ENCODE data around the gene ERAS. TPM values are rescaled to one million over a fixed set of nuclear protein-coding genes. Genes with fewer than 3 reads are reported as not detected.

Gene ERAS, protein sequence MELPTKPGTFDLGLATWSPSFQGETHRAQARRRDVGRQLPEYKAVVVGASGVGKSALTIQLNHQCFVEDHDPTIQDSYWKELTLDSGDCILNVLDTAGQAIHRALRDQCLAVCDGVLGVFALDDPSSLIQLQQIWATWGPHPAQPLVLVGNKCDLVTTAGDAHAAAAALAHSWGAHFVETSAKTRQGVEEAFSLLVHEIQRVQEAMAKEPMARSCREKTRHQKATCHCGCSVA
- total RNA-seq, result not detected

DNA sequence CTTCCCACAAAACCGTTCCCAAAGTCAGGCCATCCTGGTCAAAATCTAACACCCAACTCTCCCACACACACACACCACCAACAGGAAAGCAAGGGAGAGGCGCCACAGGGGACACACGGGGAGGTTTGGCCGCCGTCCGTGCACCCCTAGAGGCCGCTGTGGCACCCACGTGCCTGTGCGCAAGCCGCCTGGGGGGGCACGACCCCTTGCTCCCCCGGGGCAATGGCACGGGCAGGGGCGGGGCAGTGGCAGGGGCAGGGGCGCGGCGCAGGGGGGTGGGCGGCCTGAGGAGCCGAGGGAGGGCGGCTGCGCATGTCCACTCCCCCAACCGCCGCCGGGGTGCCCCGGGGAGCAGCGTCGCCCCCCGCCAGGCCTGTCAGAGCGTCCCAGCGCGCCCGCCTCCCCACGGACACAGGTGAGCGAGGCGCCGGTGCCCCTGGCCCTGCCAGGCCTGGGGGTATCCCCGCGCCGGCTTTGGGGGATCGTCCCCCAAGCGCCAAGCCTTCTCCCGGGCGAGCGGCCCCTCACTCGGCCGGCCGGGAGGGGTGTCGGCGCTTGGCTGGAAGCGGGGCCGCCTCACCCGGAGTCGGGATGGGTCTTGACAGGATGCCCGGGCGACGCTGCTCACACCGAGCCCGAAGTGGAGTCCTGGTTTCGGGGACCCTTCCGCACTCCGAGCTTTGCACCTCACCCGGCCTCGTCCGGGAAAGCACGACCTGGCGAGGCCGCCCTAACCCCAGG, at the start of gene ERAS:
Gene ERAS, plus strand, starts transcription at position 379 of the 741 bp plus-strand sequence. CDS start 2,611 bp downstream, outside the sequence.
- Histone ChIP-seq H3K4me1 (peaks cover 0 to 2% (median 0%) of the 10 kb centered on the region in 4 donors), H3K4me3 (peak within 1 kb of the TSS in 1 of 4 donors; percentile 3), H3K9me3 (peaks cover 0 to 4% (median 0%) of the 10 kb centered on the region in 4 donors), H3K36me3 (peaks cover 0 to 62% (median 0%) of the 10 kb centered on the region in 3 donors), H3K27me3 (peaks cover 0 to 9% of the 10 kb centered on the region in 2 donors), H3K27ac (no peak within 1 kb of the TSS)
- WGBS, 2 donors, result 75 to 76% methylated on average over 4 to 26 of the region's 67 CpGs
- no peak for DNase-seq (ENCODE audit: low spot score in 2 of 2)
- TF ChIP-seq EP300 (IDR thresholded peaks at IDR 0.05), result no peak
- no peak for TF ChIP-seq POLR2A (IDR thresholded peaks at IDR 0.05)
- TF ChIP-seq, protein P1, sequence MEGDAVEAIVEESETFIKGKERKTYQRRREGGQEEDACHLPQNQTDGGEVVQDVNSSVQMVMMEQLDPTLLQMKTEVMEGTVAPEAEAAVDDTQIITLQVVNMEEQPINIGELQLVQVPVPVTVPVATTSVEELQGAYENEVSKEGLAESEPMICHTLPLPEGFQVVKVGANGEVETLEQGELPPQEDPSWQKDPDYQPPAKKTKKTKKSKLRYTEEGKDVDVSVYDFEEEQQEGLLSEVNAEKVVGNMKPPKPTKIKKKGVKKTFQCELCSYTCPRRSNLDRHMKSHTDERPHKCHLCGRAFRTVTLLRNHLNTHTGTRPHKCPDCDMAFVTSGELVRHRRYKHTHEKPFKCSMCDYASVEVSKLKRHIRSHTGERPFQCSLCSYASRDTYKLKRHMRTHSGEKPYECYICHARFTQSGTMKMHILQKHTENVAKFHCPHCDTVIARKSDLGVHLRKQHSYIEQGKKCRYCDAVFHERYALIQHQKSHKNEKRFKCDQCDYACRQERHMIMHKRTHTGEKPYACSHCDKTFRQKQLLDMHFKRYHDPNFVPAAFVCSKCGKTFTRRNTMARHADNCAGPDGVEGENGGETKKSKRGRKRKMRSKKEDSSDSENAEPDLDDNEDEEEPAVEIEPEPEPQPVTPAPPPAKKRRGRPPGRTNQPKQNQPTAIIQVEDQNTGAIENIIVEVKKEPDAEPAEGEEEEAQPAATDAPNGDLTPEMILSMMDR (IDR thresholded peaks at IDR 0.05), result no peak

DNA sequence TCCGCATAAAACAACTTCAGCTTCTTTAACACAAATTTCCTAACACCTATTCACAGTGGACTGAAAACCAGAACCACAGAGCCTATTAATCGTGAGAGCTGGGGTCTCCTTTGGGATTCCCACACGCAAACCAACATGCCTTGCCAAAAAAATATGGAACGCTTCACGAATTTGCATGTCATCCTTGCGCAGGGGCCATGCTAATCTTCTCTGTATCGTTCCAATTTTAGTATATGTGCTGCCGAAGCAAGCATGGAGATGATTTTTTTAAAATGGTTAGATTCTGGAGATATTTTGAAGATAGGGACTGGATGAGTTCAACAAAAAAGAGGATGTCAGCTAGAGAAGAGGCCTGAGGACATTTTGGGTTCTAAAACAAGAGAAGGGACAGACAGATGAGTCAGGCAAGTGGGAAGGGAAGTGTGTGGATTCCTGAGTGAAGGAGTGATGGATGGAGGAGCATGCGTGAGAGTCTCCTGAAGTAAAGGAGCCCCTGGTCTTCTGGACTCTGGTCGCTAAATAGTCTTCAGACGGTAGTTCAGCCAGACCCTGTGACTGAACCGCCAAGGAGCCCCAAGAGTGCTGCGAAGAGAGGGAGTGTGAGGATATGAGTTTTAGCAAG, 49.4 kb upstream of the ERAS start:
- TF ChIP-seq POLR2A (IDR thresholded peaks at IDR 0.05), result no peak
- TF ChIP-seq, protein P1 (IDR thresholded peaks at IDR 0.05), result no peak
- TF ChIP-seq EP300 (IDR thresholded peaks at IDR 0.05), result no peak
- Histone ChIP-seq H3K4me1 (no peaks in the 10 kb centered on the region), H3K36me3 (no peaks in the 10 kb centered on the region), H3K27ac (no peak overlapping the region), H3K4me3 (no peak overlapping the region), H3K9me3 (no peaks in the 10 kb centered on the region), H3K27me3 (peaks cover 0 to 9% of the 10 kb centered on the region in 2 donors)
- DNase-seq (ENCODE audit: low spot score in 2 of 2), result no peak
- WGBS, 2 donors, result 66 to 78% methylated on average over 13 of the region's 13 CpGs

DNA sequence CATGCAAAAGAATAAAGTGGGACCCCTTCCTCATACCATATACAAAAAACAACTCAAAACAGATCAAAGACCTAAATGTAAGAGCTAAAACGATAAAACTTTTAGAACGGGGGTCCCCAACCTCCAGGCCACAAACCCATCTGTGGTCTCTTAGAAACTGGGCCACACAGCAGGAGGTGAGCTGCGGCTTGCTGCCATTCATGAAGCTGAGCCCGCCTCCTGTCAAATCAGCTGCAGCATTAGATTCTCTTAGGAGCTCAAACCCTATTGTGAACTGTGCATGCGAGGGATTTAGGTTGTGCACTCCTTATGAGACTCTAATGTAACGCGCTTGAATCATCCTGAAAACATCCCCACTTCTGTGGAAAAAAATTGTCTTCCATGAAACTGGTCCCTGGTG, 46.9 kb upstream of the ERAS start:
- DNase-seq (ENCODE audit: low spot score in 2 of 2), result no peak
- Histone ChIP-seq H3K9me3 (no peaks in the 10 kb centered on the region), H3K27me3 (no peaks in the 10 kb centered on the region), H3K4me3 (no peak overlapping the region), H3K36me3 (no peaks in the 10 kb centered on the region), H3K27ac (no peak overlapping the region), H3K4me1 (no peaks in the 10 kb centered on the region)
- WGBS, 2 donors, result 77 to 85% methylated on average over 7 of the region's 7 CpGs
- TF ChIP-seq, protein P1 (IDR thresholded peaks at IDR 0.05), result no peak
- no peak for TF ChIP-seq POLR2A (IDR thresholded peaks at IDR 0.05)
- TF ChIP-seq EP300 (IDR thresholded peaks at IDR 0.05), result no peak

DNA sequence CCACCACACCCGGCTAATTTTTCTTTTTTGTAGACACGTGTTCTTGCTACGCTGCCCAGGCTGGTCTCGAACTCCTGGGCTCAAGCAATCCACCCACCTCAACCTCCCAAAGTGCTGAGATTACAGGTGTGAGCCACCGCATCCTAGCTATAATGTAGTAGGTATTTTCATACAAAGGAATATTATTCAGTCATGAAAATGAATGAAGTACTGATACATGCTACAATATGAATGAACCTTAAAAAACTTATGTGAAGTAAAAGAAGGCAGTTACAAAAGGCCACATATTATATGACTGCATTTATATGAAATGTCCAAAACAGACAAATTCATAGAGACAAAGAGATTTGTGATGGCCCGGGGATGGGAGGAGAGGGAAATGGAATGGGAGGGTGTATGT, 44.6 kb upstream of the ERAS start:
- Histone ChIP-seq H3K27ac (no peak overlapping the region), H3K27me3 (peaks cover 0 to 2% of the 10 kb centered on the region in 2 donors), H3K36me3 (no peaks in the 10 kb centered on the region), H3K4me3 (no peak overlapping the region), H3K9me3 (no peaks in the 10 kb centered on the region), H3K4me1 (no peaks in the 10 kb centered on the region)
- 82 to 97% methylated on average over 6 of the region's 6 CpGs for WGBS, 2 donors
- no peak for DNase-seq (ENCODE audit: low spot score in 2 of 2)
- TF ChIP-seq EP300 (IDR thresholded peaks at IDR 0.05), result no peak
- TF ChIP-seq, protein P1 (IDR thresholded peaks at IDR 0.05), result no peak
- TF ChIP-seq POLR2A (IDR thresholded peaks at IDR 0.05), result no peak

DNA sequence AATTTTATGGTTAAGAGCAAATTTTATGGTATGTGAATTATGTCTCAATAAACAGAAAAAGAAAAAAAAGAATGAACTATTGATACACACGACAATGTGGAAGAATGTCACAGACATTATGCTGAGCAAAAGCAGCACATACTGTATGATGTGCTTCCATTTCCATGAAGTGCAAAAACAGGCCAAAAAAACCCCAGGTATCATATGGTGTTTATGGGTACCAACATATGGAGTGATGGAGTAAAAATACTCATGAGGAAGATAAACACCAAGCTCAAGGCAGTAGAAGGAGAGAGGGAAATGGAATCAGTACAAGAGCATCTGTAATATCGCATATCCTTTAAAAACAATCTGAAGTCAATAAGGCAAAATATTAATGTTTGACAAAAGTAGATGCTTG, 44.1 kb upstream of the ERAS start:
- H3K4me3 ChIP-seq, result no peak overlapping the region
- no peaks in the 10 kb centered on the region for H3K36me3 ChIP-seq
- TF ChIP-seq POLR2A (IDR thresholded peaks at IDR 0.05) (no peak), EP300 (IDR thresholded peaks at IDR 0.05) (no peak)
- TF ChIP-seq, protein P1 (IDR thresholded peaks at IDR 0.05), result no peak
- H3K27ac ChIP-seq, result no peak overlapping the region
- no peaks in the 10 kb centered on the region for H3K4me1 ChIP-seq
- WGBS, 2 donors, result 55% methylated on average over 2 of the region's 2 CpGs
- no peaks in the 10 kb centered on the region for H3K9me3 ChIP-seq
- peaks cover 0 to 5% of the 10 kb centered on the region in 2 donors for H3K27me3 ChIP-seq
- no peak for DNase-seq (ENCODE audit: low spot score in 2 of 2)
